DLD1 (cell line): Measurements from ENCODE around the gene NHERF2.

Experiments
- in situ Hi-C: cut with HindIII; loops from 2 replicates; pipeline ENCODE4 v1.10.0; 2017; ENCODE audit warnings: low sequenced_read_pairs

Gene NHERF2

GRCh38 chr16:2038382-2039231 is 11.9 kb downstream of the NHERF2 start:
- in situ Hi-C loops = no loop called here

- in situ Hi-C loops = no loop called here
Measured at GRCh38 chr16:2039274-2040031, 12.8 kb downstream of the NHERF2 start.

DNA sequence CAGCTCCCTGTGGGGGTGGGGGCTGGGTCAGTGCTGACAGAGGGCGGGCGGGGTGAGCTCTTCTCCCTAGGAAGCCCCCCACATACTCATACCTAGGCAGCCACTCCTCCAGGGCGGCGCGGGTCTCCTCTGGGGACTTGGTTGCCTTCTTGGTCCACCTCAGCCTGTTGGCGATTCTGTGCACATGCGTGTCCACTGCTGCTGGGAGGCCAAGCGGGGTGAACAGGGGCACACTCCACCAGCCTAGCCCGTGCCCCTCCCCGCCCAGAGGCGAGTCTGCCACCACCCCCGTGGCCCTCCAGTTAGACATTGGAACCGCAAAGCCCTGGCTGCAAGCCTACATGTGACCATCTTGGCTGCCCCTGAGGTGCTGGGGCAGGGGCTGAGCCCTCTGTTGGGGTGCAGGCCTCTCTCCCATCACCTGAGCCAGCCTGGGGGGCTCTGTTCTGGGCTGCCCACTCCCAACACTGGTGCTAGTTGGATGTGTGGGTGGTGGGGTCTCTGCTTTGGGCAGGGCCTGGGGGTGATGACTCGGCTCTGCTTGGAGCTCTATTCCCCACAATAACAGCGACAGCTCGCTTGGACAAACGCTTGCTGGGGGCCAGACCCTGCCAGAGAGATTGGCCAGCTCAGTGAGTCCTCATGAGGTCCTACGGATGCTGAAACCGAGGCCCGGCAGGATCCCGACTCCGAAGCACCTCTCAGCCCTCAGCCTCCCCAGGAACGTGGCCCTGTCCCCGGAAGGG is 13.5 kb downstream of the NHERF2 start:
- in situ Hi-C loops = no loop called here

DNA sequence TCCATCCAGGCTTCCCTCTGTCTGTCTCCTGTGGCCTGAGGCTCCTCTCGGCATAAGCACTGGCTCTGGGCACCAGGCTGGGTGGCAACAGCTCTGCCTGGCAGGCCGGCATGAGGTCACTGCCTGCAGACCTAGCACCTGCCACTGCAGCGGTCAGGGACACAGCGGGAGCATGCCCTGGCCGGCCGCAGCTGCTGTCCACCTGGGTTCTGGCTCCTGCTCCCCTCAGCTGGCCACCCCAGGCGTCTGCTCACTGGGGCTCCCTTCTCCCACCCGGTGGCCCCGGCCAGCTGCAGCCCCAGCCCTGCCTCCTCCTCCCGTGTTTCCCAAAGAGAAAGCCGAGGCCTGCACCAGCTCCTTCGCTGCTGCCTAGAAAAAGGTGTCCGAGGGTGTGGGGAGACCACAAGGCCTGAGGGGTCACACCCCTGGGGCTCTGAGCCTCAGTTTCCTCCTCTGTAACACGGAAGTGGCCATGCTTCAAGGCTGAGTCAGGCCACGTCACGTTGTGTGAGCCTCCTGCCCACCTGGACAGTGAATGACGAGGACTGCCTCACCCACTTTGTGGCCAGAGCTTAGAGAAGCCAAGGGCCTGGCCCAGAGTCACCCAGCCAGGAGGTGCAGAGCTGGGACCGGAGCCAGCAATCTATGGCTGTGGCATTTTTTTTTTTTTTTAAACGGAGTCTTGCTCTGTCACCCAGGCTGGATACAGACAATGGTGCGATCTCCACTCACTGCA is 14.3 kb downstream of the NHERF2 start:
- in situ Hi-C loops = no loop called here

DNA sequence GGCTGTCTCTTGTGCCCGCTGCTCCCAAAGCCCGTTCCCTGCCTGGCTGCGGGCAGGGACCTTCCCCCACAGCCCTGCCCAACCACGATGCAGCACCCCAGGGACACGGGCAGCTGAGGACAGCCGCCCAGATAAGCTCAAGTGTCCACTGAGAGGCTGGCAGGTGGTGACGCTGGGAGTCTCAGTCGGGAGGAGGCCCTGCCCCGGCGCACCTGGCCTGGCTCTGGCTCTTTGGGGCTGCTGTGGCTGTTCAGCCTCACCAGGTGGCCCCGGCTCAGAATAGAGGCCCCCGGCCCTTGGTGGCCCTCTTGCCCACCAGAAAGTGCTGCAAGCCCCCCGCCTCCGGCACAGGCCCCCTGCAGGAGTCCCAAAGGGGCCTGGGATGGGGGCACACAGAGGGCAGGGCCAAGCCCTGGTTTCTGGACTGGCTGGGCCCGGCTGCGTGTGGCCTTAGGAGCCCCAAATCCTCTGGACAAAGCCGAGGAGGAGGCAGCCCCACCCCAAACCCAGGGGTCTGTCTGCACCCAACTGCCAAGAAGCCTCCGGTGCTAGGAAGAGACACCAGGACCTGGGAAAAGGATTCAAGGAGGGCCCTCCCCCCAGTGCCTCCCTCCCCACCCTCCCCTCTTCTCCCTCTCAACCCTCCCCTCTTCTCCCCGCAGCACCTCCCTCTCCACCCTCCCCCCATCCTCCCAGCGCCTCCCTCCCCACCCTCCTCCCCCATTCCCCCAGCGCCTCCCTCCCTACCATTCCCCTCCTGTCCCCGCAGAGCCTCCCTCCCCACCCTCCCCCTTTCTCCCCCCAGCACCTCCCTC is 15.7 kb downstream of the NHERF2 start:
- in situ Hi-C loops = no loop called here

DNA sequence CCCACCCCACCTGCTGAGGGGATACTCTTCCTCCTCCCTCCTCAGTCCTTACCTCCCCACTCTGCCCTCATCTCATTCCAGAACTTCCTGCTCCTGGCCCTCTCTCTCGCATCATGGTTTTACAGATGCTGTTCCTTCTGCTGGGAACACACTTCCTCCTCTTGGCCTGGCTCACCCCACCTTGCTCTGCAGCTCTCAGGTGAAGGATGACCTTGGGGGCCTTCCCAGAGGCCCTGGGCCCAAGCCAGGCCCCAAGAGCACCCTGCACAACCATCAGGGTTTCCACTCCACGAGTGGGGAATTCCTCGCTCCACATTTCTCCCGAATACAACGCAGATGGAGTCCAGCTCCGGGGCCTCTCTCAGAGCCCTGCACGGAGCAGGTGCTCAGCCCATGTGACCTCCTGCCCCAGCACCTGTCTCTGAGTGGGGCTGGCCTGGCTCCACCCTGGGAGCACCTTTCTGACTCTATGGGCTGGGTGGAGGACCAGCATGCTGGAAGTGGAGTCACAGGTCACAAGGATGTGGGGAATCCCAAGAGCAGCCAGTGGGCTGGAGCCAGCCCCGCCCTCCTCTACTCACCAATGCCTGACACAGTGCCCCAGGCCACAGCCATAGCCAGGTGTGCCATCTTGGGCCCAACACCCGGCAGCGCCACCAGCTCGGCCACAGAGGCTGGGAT is 16.4 kb downstream of the NHERF2 start:
- in situ Hi-C loops = no loop called here

- in situ Hi-C loops = no loop called here
Measured at GRCh38 chr16:2043667-2044451, 17.2 kb downstream of the NHERF2 start.

GRCh38 chr16:2044541-2044940 is 17.8 kb downstream of the NHERF2 start:
- in situ Hi-C loops = no loop called here

DNA sequence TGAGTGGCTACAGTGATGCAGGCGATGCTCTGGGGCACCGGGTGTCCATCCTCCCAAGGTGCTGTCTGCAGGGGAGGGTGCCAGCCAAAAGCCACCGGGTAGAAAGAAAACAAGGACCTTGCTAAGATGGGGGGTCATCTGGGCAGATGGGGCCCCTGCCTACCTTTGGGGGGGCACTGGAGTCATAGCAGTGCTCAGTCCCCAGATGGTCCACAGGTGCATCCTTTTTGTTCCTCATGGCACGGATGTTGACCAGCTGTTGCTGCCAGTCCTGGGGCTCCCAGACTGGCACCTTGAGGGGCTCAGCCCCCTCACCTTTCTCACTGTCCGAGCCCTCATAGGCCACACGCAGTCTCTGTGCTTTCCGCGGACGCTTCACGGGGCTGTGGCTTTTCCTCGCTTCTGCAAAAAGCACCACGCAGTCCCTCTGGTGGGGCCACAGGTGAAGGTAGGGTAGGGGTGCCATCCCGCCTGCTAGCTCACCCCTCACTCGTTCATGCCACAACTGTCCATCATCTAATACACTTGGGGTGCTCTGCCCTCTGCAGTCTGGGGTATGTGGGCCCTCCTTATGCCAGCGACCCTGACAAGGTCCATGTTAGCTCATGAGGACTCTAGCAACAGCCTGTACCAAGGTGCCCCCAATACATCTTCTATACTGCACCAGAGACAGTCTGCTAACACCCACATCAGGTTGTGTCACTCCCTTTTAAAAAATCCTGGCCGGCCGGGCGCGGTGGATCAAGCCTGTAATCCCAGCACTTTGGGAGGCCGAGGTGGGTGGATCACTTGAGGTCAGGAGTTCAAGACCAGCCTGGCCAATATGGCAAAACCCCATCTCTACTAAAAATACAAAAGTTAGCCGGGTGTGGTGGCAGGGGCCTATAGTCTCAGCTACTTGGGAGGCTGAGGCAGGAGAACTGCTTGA is 19.5 kb downstream of the NHERF2 start:
- in situ Hi-C loops = no loop called here

- in situ Hi-C loops = no loop called here
Measured at GRCh38 chr16:2046893-2047329, 20.2 kb downstream of the NHERF2 start.

GRCh38 chr16:2047330-2048115 is 20.8 kb downstream of the NHERF2 start, which contains the start of the genes NTHL1 and TSC2:
TSS of gene NTHL1 (minus strand) at chr16:2047834. CDS start at chr16:2047823, 11 bp downstream.
TSS of gene TSC2 (plus strand) at chr16:2047985. CDS start at chr16:2048616, 631 bp downstream.
- in situ Hi-C loops = no loop called here

- in situ Hi-C loops = no loop called here
Measured at GRCh38 chr16:2048116-2048543, 21.4 kb downstream of the NHERF2 start.

- in situ Hi-C loops = no loop called here
Measured at GRCh38 chr16:2053211-2053610, 26.5 kb downstream of the NHERF2 start.

GRCh38 chr16:2053897-2054296 is 27.2 kb downstream of the NHERF2 start:
- in situ Hi-C loops = no loop called here

DNA sequence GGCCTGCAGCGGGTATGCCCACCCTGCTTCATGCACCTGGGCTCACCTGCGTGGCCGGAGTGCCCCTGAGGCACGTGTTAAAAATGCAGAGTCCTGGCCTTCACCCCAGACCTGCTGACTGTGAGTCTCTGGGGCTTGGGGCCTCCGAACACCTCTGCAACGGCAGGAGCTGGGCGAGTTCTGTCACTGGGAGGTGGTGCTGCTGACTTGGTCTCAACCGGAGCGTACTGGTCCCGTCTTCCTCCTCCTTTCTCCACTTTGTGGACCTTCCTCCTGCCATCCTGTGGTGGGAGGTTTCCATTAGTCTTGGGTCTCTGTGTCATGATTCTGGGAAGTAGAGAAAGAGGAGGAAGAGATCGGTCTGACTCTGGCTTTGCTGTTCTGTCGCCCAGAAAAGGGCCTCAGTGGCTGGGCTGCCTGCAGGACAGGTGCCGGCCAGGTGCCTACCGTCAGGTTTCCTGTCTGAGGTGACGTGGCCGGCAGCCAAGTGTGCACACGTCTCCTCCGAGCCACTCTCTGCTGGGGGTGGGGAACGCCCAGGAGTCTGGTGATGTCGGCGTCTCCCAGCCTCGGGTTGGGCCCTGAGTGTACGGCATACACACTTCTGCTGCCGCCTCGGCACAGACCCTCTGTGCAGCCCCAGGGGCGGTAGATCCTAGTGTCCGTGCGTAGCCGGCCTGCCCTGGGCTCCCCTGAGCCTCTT is 28.0 kb downstream of the NHERF2 start:
- in situ Hi-C loops = no loop called here

DNA sequence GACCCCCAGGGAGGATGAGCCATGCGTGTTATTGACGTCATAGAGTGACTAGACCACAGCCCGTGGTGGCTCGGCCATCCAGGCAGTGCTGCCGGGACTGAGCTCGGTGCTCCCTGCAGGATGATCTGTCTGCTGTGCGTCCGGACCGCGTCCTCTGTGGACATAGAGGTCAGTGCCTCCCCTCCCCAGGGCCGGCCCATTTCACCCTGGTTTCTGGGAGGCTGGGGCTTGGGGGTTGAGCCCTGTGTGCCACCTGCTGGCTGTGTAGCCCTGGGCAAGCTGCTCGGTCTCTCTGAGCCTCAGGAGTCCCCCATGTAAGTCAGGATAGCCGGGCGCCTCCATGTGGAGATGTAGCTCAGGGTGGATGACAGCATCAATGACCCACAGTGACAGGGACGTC is 29.4 kb downstream of the NHERF2 start:
- in situ Hi-C loops = no loop called here
